Astrocyte (in vitro differentiated cells and primary cell): ENCODE data around the gene SPTBN2. TPM values are rescaled to one million over a fixed set of nuclear protein-coding genes. Genes with fewer than 3 reads are reported as not detected.
A peak's percentile ranks its signal among the peaks of the same experiment; 100 is the strongest.

ENCODE experiments used
- DNase-seq: peaks from one replicate; pipeline ENCODE4 v3.0.0-alpha.2; 2010; ENCODE audit warnings: low read depth
- FAIRE-seq: peaks from 2 replicates; lab custom pipeline; 2011; peaks lifted over from hg19 to GRCh38; lab: Jason Lieb, UNC
- H2AFZ ChIP-seq: 2 replicates; pipeline ENCODE4 v1.6.0; 2012; ENCODE audit warnings: low read depth, low read length, inconsistent platforms
- H3K27ac ChIP-seq: 2 replicates; pipeline ENCODE4 v1.5.1; 2011; ENCODE audit warnings: low read depth, low read length, inconsistent platforms
- H3K27me3 ChIP-seq: 2 replicates; pipeline ENCODE4 v1.6.0; 2011; ENCODE audit warnings: low read length, inconsistent platforms; ENCODE audit not compliant: insufficient read depth
- H3K36me3 ChIP-seq: 2 replicates; pipeline ENCODE4 v1.5.1; 2011; ENCODE audit warnings: low read length, inconsistent platforms; ENCODE audit not compliant: insufficient read depth
- H3K4me1 ChIP-seq: 2 replicates; pipeline ENCODE4 v1.5.1; 2011; ENCODE audit warnings: low read length, inconsistent platforms; ENCODE audit not compliant: insufficient read depth
- H3K4me2 ChIP-seq: 2 replicates; pipeline ENCODE4 v1.6.0; 2012; ENCODE audit warnings: low read length, inconsistent platforms
- H3K4me3 ChIP-seq: 2 replicates; pipeline ENCODE4 v1.5.1; 2011; ENCODE audit warnings: low read depth, mild to moderate bottlenecking, low read length, inconsistent platforms; ENCODE audit not compliant: insufficient read depth
- H3K79me2 ChIP-seq: 2 replicates; pipeline ENCODE4 v1.6.0; 2012; ENCODE audit warnings: mild to moderate bottlenecking, low read length, inconsistent platforms; ENCODE audit not compliant: insufficient read depth
- H3K9ac ChIP-seq: 2 replicates; pipeline ENCODE4 v1.6.0; 2012; ENCODE audit warnings: mild to moderate bottlenecking, low read length, inconsistent platforms
- H3K9me3 ChIP-seq: 2 replicates; pipeline ENCODE4 v1.5.1; 2012; ENCODE audit warnings: low read depth, mild to moderate bottlenecking, low read length, inconsistent platforms; ENCODE audit not compliant: insufficient read depth
- H4K20me1 ChIP-seq: 2 replicates; pipeline ENCODE4 v1.6.0; 2012; ENCODE audit warnings: low read length, inconsistent platforms; ENCODE audit not compliant: insufficient read depth
- H3K27ac Mint-ChIP-seq: one replicate; pipeline ENCODE4 v1.8.0; 2021; ENCODE audit warnings: mild to moderate bottlenecking, mixed read lengths; ENCODE audit not compliant: unreplicated experiment
- H3K27me3 Mint-ChIP-seq: one replicate; pipeline ENCODE4 v1.8.0; 2021; ENCODE audit warnings: low read depth, mixed read lengths; ENCODE audit not compliant: unreplicated experiment
- H3K36me3 Mint-ChIP-seq: one replicate; pipeline ENCODE4 v1.8.0; 2021; ENCODE audit warnings: low read depth, mixed read lengths; ENCODE audit not compliant: unreplicated experiment
- H3K4me1 Mint-ChIP-seq: one replicate; pipeline ENCODE4 v1.8.0; 2021; ENCODE audit warnings: low read depth, mixed read lengths; ENCODE audit not compliant: unreplicated experiment
- H3K4me3 Mint-ChIP-seq: one replicate; pipeline ENCODE4 v1.8.0; 2021; ENCODE audit warnings: mild to moderate bottlenecking, moderate library complexity, mixed read lengths; ENCODE audit not compliant: unreplicated experiment
- H3K9me3 Mint-ChIP-seq: one replicate; pipeline ENCODE4 v1.8.0; 2021; ENCODE audit warnings: mild to moderate bottlenecking, mixed read lengths; ENCODE audit not compliant: unreplicated experiment
- CTCF ChIP-seq: IDR thresholded peaks from 2 replicates; pipeline ENCODE4 v1.5.1; 2011; ENCODE audit warnings: low read depth, mild to moderate bottlenecking, inconsistent platforms, low read length, moderate library complexity; ENCODE audit not compliant: insufficient read depth
- EZH2 ChIP-seq: IDR thresholded peaks from 2 replicates; pipeline ENCODE4 v1.6.1; 2012; ENCODE audit warnings: mild to moderate bottlenecking, low read length, inconsistent platforms; ENCODE audit not compliant: insufficient read depth
- total RNA-seq: library from RNA; stranded (reverse); gene quantifications from 2 replicates; pipeline ENCODE4 v1.2.1, GENCODE V29; 2021

The SPTBN2 gene
- total RNA-seq, 1 donor from 2014 or later, result 18.2 TPM

- Histone ChIP-seq H4K20me1 (no peaks in the 10 kb centered on the region), H2AFZ (peak overlapping the region; percentile 32), H3K4me1 (no peaks in the 10 kb centered on the region), H3K4me2 (no peak overlapping the region), H3K4me3 (no peak overlapping the region), H3K36me3 (no peaks in the 10 kb centered on the region), H3K79me2 (no peaks in the 10 kb centered on the region), H3K27me3 (no peaks in the 10 kb centered on the region), H3K9me3 (no peaks in the 10 kb centered on the region), H3K27ac (no peak overlapping the region), H3K9ac (no peak overlapping the region)
- TF ChIP-seq CTCF (peak; percentile 99), EZH2 (no peak)
- H3K27ac Mint-ChIP-seq, result no peak overlapping the region
- no peaks in the 10 kb centered on the region for H3K4me1 Mint-ChIP-seq
- no peaks in the 10 kb centered on the region for H3K27me3 Mint-ChIP-seq
- peak; percentile 91 for FAIRE-seq
- no peak overlapping the region for H3K4me3 Mint-ChIP-seq
- no peaks in the 10 kb centered on the region for H3K9me3 Mint-ChIP-seq
- peaks cover 25% of the 10 kb centered on the region for H3K36me3 Mint-ChIP-seq
- peak; percentile 95 for DNase-seq
Observed at GRCh38 chr11:66694732-66695207, 34.2 kb downstream of the SPTBN2 start.

GRCh38 chr11:66694056-66694410 lies 35.0 kb downstream of the SPTBN2 start:
- no peak overlapping the region for H3K4me2 ChIP-seq

More at GRCh38 chr11:66694056-66694410, 35.0 kb downstream of the SPTBN2 start:
- no peaks in the 10 kb centered on the region for H3K27me3 Mint-ChIP-seq
- no peak overlapping the region for H2AFZ ChIP-seq
- no peak overlapping the region for H3K4me3 Mint-ChIP-seq
- H3K9ac ChIP-seq, result no peak overlapping the region
- no peaks in the 10 kb centered on the region for H3K9me3 Mint-ChIP-seq
- no peaks in the 10 kb centered on the region for H3K4me1 Mint-ChIP-seq
- H3K27ac Mint-ChIP-seq, result peak overlapping the region; percentile 35
- no peak overlapping the region for H3K27ac ChIP-seq
- H3K36me3 ChIP-seq, result no peaks in the 10 kb centered on the region
- no peaks in the 10 kb centered on the region for H3K79me2 ChIP-seq
- TF ChIP-seq EZH2 (no peak), CTCF (no peak)
- no peaks in the 10 kb centered on the region for H3K9me3 ChIP-seq
- no peak overlapping the region for H3K4me3 ChIP-seq
- no peak for DNase-seq
- no peaks in the 10 kb centered on the region for H3K4me1 ChIP-seq
- H4K20me1 ChIP-seq, result no peaks in the 10 kb centered on the region
- H3K27me3 ChIP-seq, result no peaks in the 10 kb centered on the region
- H3K36me3 Mint-ChIP-seq, result peaks cover 19% of the 10 kb centered on the region
- no peak for FAIRE-seq
